Measurements from ENCODE around the gene SPRR4.

- no peak for TF ChIP-seq CTCF (IDR thresholded peaks at IDR 0.05; ENCODE audit: low read depth, low read length)
- no peak for TF ChIP-seq EZH2phosphoT487 (IDR thresholded peaks at IDR 0.05; ENCODE audit: low read depth)
These were observed 9.1 kb upstream of the SPRR4 start for GRCh38 chr1:152961226-152961891.
